SK-N-SH (cell line): ENCODE data around the gene SEC16A. TPM values are rescaled to one million over a fixed set of nuclear protein-coding genes. Genes with fewer than 3 reads are reported as not detected.

Experiments used
- CTCF ChIA-PET: fragments of 300-600, 350-600 bp; formaldehyde crosslinking; extraction: SDS; loops from one replicate; lab custom pipeline; 2021; lab: Yijun Ruan, JAX
- POLR2A ChIA-PET: fragments of 350-600 bp; sonication (Branson Sonifier 250); formaldehyde crosslinking; extraction: SDS; loops from one replicate; lab custom pipeline; 2020; ENCODE audit warnings: antibody characterized with exemption, inconsistent platforms; lab: Yijun Ruan, JAX
- DNase-seq: peaks from one replicate; pipeline ENCODE4 v3.0.0; 2012
- H2AFZ ChIP-seq: fragments of 200-600 bp; sonication (generic); 2 replicates; pipeline ENCODE4 v1.8.1; 2016; ENCODE audit warnings: antibody characterized with exemption, mild to moderate bottlenecking, low read depth
- H3F3A ChIP-seq: fragments of 200-600 bp; sonication (generic); replicated peaks from 2 replicates; pipeline ENCODE3; 2016; ENCODE audit warnings: antibody characterized with exemption, mild to moderate bottlenecking; ENCODE audit not compliant: insufficient read depth
- H3K27ac ChIP-seq, 2 experiments: fragments of 200-500 bp in 1 of 2; fragments of 200-600 bp in 1 of 2; sonication (Bioruptor generic) in 1 of 2; sonication (generic), shearing (Covaris generic) in 1 of 2; 2 replicates each; pipeline versions ENCODE4 v1.5.1 to v1.6.1; 2014 to 2016; ENCODE audit warnings: low read depth in 2 of 2, inconsistent platforms in 1 of 2, low read length in 1 of 2, mild to moderate bottlenecking in 1 of 2, mixed read lengths in 1 of 2
- H3K27me3 ChIP-seq: fragments of 200-600 bp; sonication (generic), shearing (Covaris generic); 2 replicates; pipeline ENCODE4 v1.6.1; 2016; ENCODE audit warnings: mixed run types; ENCODE audit not compliant: insufficient read depth
- H3K36me3 ChIP-seq, 2 experiments: fragments of 200-500 bp in 1 of 2; fragments of 200-600 bp in 1 of 2; sonication (Bioruptor generic) in 1 of 2; sonication (generic) in 1 of 2; replicated peaks in 1 of 2; 2 replicates each; pipeline versions ENCODE3 to v1.5.1; 2014 to 2016; ENCODE audit warnings: low read length in 1 of 2, mild to moderate bottlenecking in 1 of 2; ENCODE audit not compliant: insufficient read depth in 2 of 2, control insufficient read depth in 1 of 2
- H3K4me1 ChIP-seq, 2 experiments: fragments of 200-500 bp in 1 of 2; fragments of 200-600 bp in 1 of 2; sonication (Bioruptor generic) in 1 of 2; sonication (generic), shearing (Covaris generic) in 1 of 2; 2 replicates each; pipeline versions ENCODE4 v1.5.1 to v1.6.1; 2014 to 2016; ENCODE audit warnings: low read depth in 1 of 2, low read length in 1 of 2, mixed run types in 1 of 2; ENCODE audit not compliant: insufficient read depth in 2 of 2, control insufficient read depth in 1 of 2
- H3K4me2 ChIP-seq: fragments of 200-600 bp; sonication (generic), shearing (Covaris generic); 2 replicates; pipeline ENCODE4 v1.6.1; 2017; ENCODE audit warnings: mixed run types
- H3K4me3 ChIP-seq, 2 experiments: fragments of 200-500 bp in 1 of 2; fragments of 200-600 bp in 1 of 2; sonication (Bioruptor generic) in 1 of 2; sonication (generic), shearing (Covaris generic) in 1 of 2; 2 replicates each; pipeline versions ENCODE4 v1.5.1 to v1.8.1; 2014 to 2016; ENCODE audit warnings: low read depth in 2 of 2, inconsistent platforms in 1 of 2, low read length in 1 of 2, mild to moderate bottlenecking in 1 of 2, mixed read lengths in 1 of 2, moderate library complexity in 1 of 2
- H3K79me2 ChIP-seq: fragments of 200-600 bp; sonication (generic); 2 replicates; pipeline ENCODE4 v1.8.1; 2017; ENCODE audit warnings: mild to moderate bottlenecking; ENCODE audit not compliant: insufficient read depth
- H3K9ac ChIP-seq: fragments of 200-600 bp; sonication (generic); 2 replicates; pipeline ENCODE4 v1.6.1; 2017; ENCODE audit warnings: mixed run types
- H3K9me2 ChIP-seq: fragments of 200-600 bp; sonication (generic); 2 replicates; pipeline ENCODE4 v1.6.1; 2017; ENCODE audit warnings: mixed run types
- H3K9me3 ChIP-seq: fragments of 200-600 bp; sonication (generic); 2 replicates; pipeline ENCODE4 v1.6.1; 2017; ENCODE audit warnings: mixed run types, mild to moderate bottlenecking, moderate library complexity
- H4K20me1 ChIP-seq: fragments of 200-600 bp; sonication (generic); 2 replicates; pipeline ENCODE4 v1.6.1; 2017; ENCODE audit warnings: mild to moderate bottlenecking, mixed run types; ENCODE audit not compliant: insufficient read depth
- CHD2 ChIP-seq: fragments of 150-350 bp; IDR thresholded peaks from 2 replicates; pipeline ENCODE4 v1.6.1; 2018; ENCODE audit warnings: low read length; ENCODE audit not compliant: partially characterized antibody
- ELF1 ChIP-seq: IDR thresholded peaks from 2 replicates; pipeline ENCODE4 v1.4.0; 2012
- EZH2phosphoT487 ChIP-seq: fragments of 200-600 bp; sonication (generic); IDR thresholded peaks from 2 replicates; pipeline ENCODE4 v1.6.1; 2017; ENCODE audit warnings: low read depth, mixed run types, mild to moderate bottlenecking, antibody characterized with exemption, moderate library complexity, borderline replicate concordance
- FOSL2 ChIP-seq: IDR thresholded peaks from 2 replicates; pipeline ENCODE4 v1.4.0; 2012; ENCODE audit warnings: low read depth, mild to moderate bottlenecking, moderate library complexity, borderline replicate concordance
- GATA2 ChIP-seq: sonication (generic); formaldehyde crosslinking; IDR thresholded peaks from 2 replicates; pipeline ENCODE4 v1.5.0; 2020; ENCODE audit warnings: mild to moderate bottlenecking, missing genetic modification reagents
- MEF2A ChIP-seq: IDR thresholded peaks from 2 replicates; pipeline ENCODE4 v1.4.0; 2012; ENCODE audit warnings: low read depth, borderline replicate concordance
- NFIC ChIP-seq: IDR thresholded peaks from 2 replicates; pipeline ENCODE4 v1.4.0; 2012; ENCODE audit warnings: borderline replicate concordance
- PBX3 ChIP-seq: IDR thresholded peaks from 2 replicates; pipeline ENCODE4; 2012
- POLR2AphosphoS5 ChIP-seq: IDR thresholded peaks from 2 replicates; pipeline ENCODE4 v1.6.1; 2012; ENCODE audit warnings: low read depth, low read length
- RAD21 ChIP-seq: IDR thresholded peaks from 2 replicates; pipeline ENCODE4 v1.6.1; 2012; ENCODE audit warnings: mild to moderate bottlenecking, low read length
- RCOR1 ChIP-seq: fragments of 150-350 bp; IDR thresholded peaks from 2 replicates; pipeline ENCODE4 v1.6.1; 2017; ENCODE audit warnings: antibody characterized with exemption, low read length
- RFX5 ChIP-seq: IDR thresholded peaks from 2 replicates; pipeline ENCODE4 v1.6.1; 2012; ENCODE audit warnings: mild to moderate bottlenecking, improper control_type of control experiment, low read length
- SIN3A ChIP-seq: IDR thresholded peaks from 2 replicates; pipeline ENCODE4 v1.6.1; 2012; ENCODE audit warnings: low read depth, mild to moderate bottlenecking, low read length, moderate library complexity, borderline replicate concordance
- SMC3 ChIP-seq: IDR thresholded peaks from 2 replicates; pipeline ENCODE4 v1.6.1; 2012; ENCODE audit warnings: low read depth, low read length, improper control_type of control experiment
- TAF1 ChIP-seq: IDR thresholded peaks from 2 replicates; pipeline ENCODE4 v1.6.1; 2012; ENCODE audit warnings: low read depth, mild to moderate bottlenecking, low read length, moderate library complexity, borderline replicate concordance
- TCF12 ChIP-seq: IDR thresholded peaks from 2 replicates; pipeline ENCODE4 v1.4.0; 2012
- TEAD4 ChIP-seq: IDR thresholded peaks from 2 replicates; pipeline ENCODE4 v1.4.0; 2012; ENCODE audit warnings: mild to moderate bottlenecking, borderline replicate concordance; ENCODE audit not compliant: insufficient read depth
- USF1 ChIP-seq: IDR thresholded peaks from 2 replicates; pipeline ENCODE4 v1.4.0; 2012; ENCODE audit warnings: low read depth, borderline replicate concordance
- ZBTB33 ChIP-seq: IDR thresholded peaks from 2 replicates; pipeline ENCODE4 v1.4.0; 2012; ENCODE audit warnings: low read depth, borderline replicate concordance
- WGBS: methylation state at CpG from one replicate; pipeline ENCODE4 v1.1.6; 2017; ENCODE audit warnings: low lambda C conversion rate; 5-methylcytosine and 5-hydroxymethylcytosine counted together
- polyA plus RNA-seq, 3 experiments: library from polyadenylated mRNA; depleted of rRNA; stranded (reverse); fragments of >200 nt; gene quantifications; 2 replicates each; pipeline ENCODE4 v1.2.3, GENCODE V29; 2012
- TF ChIP-seq, protein P1 (sequence below): fragments of 200-600 bp; sonication (generic); IDR thresholded peaks from 2 replicates; pipeline ENCODE4 v1.6.1; 2017; ENCODE audit warnings: antibody characterized with exemption, mild to moderate bottlenecking, moderate library complexity
- TF ChIP-seq, protein P2 (sequence below): IDR thresholded peaks from 2 replicates; pipeline ENCODE4 v1.4.0; 2012; ENCODE audit warnings: low read depth

SEC16A gene
- polyA plus RNA-seq, 1 of the 3 experiments (the other 2 are of a cell fraction), result 25.9 TPM

DNA sequence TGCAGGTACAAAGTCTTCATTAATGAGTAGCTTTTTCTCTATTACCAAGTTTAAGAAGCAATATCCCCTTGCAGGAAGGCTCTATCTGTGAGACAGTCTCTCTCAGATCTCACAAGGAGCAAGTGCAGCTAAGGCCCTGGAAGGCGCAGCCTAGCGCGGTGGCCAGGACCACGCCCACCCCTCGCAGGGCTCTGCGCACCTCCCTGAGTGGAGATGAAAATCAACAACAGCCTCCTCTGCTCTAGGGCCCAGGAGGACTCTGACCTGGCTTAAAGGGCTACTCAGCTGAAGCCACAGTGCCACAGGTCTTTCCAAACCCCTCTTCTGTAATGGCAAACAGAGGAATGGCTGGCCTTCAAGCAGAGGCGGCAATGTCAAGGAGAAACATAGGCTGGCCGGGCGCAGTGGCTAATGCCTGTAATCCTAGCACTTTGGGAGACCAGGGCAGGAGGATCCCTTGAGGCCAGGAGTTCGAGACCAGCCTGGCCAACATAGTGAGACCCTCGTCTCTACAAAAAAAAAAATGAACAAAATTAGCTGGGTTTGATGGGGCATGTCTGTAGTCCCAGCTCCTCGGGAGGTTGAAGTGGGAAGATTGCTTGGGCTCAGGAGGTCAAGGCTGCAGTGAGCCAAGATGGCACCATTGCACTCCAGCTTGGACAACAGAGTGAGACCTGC, 11.9 kb downstream of the SEC16A start (continued):
- TF ChIP-seq, protein P1, sequence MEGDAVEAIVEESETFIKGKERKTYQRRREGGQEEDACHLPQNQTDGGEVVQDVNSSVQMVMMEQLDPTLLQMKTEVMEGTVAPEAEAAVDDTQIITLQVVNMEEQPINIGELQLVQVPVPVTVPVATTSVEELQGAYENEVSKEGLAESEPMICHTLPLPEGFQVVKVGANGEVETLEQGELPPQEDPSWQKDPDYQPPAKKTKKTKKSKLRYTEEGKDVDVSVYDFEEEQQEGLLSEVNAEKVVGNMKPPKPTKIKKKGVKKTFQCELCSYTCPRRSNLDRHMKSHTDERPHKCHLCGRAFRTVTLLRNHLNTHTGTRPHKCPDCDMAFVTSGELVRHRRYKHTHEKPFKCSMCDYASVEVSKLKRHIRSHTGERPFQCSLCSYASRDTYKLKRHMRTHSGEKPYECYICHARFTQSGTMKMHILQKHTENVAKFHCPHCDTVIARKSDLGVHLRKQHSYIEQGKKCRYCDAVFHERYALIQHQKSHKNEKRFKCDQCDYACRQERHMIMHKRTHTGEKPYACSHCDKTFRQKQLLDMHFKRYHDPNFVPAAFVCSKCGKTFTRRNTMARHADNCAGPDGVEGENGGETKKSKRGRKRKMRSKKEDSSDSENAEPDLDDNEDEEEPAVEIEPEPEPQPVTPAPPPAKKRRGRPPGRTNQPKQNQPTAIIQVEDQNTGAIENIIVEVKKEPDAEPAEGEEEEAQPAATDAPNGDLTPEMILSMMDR, result no peak
- TF ChIP-seq EZH2phosphoT487, result no peak
- no peak for TF ChIP-seq RAD21
- TF ChIP-seq MEF2A, result no peak
- no peak for TF ChIP-seq TAF1
- TF ChIP-seq, protein P2, sequence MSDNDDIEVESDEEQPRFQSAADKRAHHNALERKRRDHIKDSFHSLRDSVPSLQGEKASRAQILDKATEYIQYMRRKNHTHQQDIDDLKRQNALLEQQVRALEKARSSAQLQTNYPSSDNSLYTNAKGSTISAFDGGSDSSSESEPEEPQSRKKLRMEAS, result no peak
- no peak for TF ChIP-seq POLR2AphosphoS5
- TF ChIP-seq SMC3, result no peak
- TF ChIP-seq RFX5, result no peak

- H3K4me3 ChIP-seq, result no peak overlapping the region
- no peak overlapping the region for H3K27ac ChIP-seq
- TF ChIP-seq, protein P2, result no peak
- TF ChIP-seq TEAD4 (no peak), USF1 (no peak), SMC3 (no peak), ELF1 (no peak), ZBTB33 (no peak), GATA2 (CRISPR knock-in tag) (no peak), NFIC (no peak), POLR2AphosphoS5 (no peak), TCF12 (no peak), PBX3 (no peak), CHD2 (no peak), RCOR1 (no peak), FOSL2 (no peak), SIN3A (no peak), RFX5 (no peak)
- TF ChIP-seq, protein P1, result no peak
- no peaks in the 10 kb centered on the region for H3K9me3 ChIP-seq
- 96% methylated on average over 10 of the region's 11 CpGs for WGBS
- H2AFZ ChIP-seq, result no peak overlapping the region
- ChIA-PET CTCF (interaction anchor here (0.8 to 1.2 kb wide), 3 partner anchors 12 to 202 kb away, joined by 3 to 6 read pairs (median 3); no protein-coding TSS in a partner anchor), POLR2A (no interaction called here)
- H3K9me2 ChIP-seq, result no peaks in the 10 kb centered on the region
- no peak overlapping the region for H3K9ac ChIP-seq
- H3K36me3 ChIP-seq, result peaks cover 41 to 94% of the 10 kb centered on the region in 2 experiments
- H4K20me1 ChIP-seq, result peaks cover 78% of the 10 kb centered on the region
- DNase-seq, result no peak
- H3K4me1 ChIP-seq, result no peaks in the 10 kb centered on the region
- no peaks in the 10 kb centered on the region for H3F3A ChIP-seq
- H3K79me2 ChIP-seq, result peaks cover 84% of the 10 kb centered on the region
- H3K4me2 ChIP-seq, result no peak overlapping the region
- H3K27me3 ChIP-seq, result no peaks in the 10 kb centered on the region
These were observed 12.5 kb downstream of the SEC16A start for GRCh38 chr9:136470356-136470755.
